ENCODE results near the gene BANP.
"Not testable (repeated sequence)": the region's sequence is repeated elsewhere in the genome, so short reads cannot be mapped to it uniquely, and the experiment has no call there.

- TF ChIP-seq, protein P1, sequence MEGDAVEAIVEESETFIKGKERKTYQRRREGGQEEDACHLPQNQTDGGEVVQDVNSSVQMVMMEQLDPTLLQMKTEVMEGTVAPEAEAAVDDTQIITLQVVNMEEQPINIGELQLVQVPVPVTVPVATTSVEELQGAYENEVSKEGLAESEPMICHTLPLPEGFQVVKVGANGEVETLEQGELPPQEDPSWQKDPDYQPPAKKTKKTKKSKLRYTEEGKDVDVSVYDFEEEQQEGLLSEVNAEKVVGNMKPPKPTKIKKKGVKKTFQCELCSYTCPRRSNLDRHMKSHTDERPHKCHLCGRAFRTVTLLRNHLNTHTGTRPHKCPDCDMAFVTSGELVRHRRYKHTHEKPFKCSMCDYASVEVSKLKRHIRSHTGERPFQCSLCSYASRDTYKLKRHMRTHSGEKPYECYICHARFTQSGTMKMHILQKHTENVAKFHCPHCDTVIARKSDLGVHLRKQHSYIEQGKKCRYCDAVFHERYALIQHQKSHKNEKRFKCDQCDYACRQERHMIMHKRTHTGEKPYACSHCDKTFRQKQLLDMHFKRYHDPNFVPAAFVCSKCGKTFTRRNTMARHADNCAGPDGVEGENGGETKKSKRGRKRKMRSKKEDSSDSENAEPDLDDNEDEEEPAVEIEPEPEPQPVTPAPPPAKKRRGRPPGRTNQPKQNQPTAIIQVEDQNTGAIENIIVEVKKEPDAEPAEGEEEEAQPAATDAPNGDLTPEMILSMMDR (IDR thresholded peaks at IDR 0.05; ENCODE audit: low read length) = not testable (repeated sequence)
- TF ChIP-seq EZH2 (IDR thresholded peaks at IDR 0.05; ENCODE audit: borderline replicate concordance, low read length) = not testable (repeated sequence)
Observed at GRCh38 chr16:88089632-88090376, 138.6 kb downstream of the BANP start.

All from OCI-LY1 (cell line).